ENCODE results near the gene ABHD2.

ABHD2 gene

DNA sequence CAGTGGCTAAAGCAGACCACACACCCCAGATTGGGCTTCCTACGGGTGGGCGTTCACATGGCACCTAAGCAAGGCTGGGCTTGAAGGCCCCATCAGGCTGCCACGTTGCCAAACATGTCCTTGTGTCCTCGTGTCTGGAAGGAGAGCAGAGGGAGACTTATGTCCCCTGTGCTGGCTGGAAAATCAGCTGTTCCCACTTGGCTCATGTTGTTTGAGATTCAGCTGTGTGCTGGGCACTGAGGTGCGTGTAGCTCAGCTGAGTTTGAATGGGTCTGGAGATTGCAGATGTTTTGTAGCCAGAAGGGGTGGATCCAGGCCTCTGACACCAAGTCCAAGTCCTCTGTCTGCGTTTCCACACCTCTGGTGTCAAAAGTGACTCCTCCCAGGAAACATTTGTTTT lies 98.5 kb downstream of the ABHD2 start:
- Histone ChIP-seq H3K9me3 (ENCODE audit: insufficient read depth, low read depth, low read length) (no peaks in the 10 kb centered on the region), H3K9ac (ENCODE audit: low read length) (no peak overlapping the region), H3K23ac (ENCODE audit: low read length) (no peak overlapping the region), H3K18ac (ENCODE audit: low read length) (no peak overlapping the region), H2BK12ac (ENCODE audit: low read length) (no peak overlapping the region), H3K27me3 (ENCODE audit: insufficient read depth, low read length) (no peaks in the 10 kb centered on the region), H3K4me3 (ENCODE audit: low read depth, low read length) (no peak overlapping the region), H3K4me1 (ENCODE audit: control insufficient read depth in 1 of 2, insufficient read depth in 2 of 2, low read length in 2 of 2) (no peaks in the 10 kb centered on the region), H3K4ac (ENCODE audit: low read depth, low read length) (no peak overlapping the region), H3K14ac (ENCODE audit: low read length) (no peak overlapping the region), H3K36me3 (ENCODE audit: control insufficient read depth in 1 of 2, insufficient read depth in 2 of 2, low read length in 2 of 2) (peaks cover 9 to 22% of the 10 kb centered on the region in 2 experiments), H3K4me2 (ENCODE audit: low read length) (no peak overlapping the region), H4K12ac (ENCODE audit: low read depth, low read length) (no peak overlapping the region), H2BK120ac (ENCODE audit: insufficient read depth, low read length, poor library complexity) (no peak overlapping the region), H4K8ac (ENCODE audit: low read depth, low read length) (no peak overlapping the region), H3K79me2 (ENCODE audit: control insufficient read depth, insufficient read depth, low read length, poor library complexity) (no peaks in the 10 kb centered on the region), H3K27ac (ENCODE audit: low read depth, low read length) (no peak overlapping the region), H2AK5ac (ENCODE audit: low read length) (no peak overlapping the region), H2BK5ac (ENCODE audit: low read depth, low read length, poor library complexity) (no peak overlapping the region), H2AFZ (ENCODE audit: insufficient read depth, low read length, poor library complexity) (no peak overlapping the region), H4K91ac (ENCODE audit: low read depth, low read length) (no peak overlapping the region), H3K79me1 (ENCODE audit: low read length) (no peaks in the 10 kb centered on the region)
- WGBS (ENCODE audit: extremely low coverage, insufficient coverage, insufficient read length): no CpG with 5 or more reads among the region's 6 CpGs
- no peak for DNase-seq

DNA sequence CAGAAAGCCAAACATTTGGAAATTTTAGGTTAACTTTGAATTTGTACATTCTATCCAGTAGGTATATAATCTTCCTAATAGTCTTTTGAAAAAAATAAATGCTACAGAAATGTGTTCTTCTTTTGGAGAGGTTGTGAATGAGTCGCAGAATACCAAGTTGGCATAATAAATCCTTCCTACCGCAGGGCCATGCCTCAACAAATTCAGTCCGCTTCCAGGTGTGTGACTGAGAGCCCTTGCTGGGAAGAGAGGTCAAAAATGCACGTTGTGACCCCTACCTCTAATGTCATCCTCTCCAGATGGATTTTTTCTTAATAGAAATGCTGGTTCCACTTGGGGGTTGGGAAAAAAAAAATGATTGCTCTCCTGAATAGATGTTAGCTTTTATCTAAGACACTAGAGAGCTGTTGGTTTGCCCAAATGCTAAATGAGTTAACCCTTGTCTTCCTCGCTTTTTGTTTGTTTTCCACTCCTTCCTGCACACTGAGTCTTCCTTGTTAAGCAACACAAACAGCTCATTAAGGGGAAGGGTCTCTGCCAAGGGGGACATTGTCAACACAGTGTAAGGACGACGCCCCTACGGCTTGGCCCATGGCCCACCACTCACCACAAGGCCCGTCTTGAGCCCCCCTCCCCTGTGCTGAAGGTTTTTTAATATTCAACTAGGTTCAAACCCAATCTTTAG lies 99.2 kb downstream of the ABHD2 start:
- WGBS (ENCODE audit: extremely low coverage, insufficient coverage, insufficient read length): no CpG with 5 or more reads among the region's 9 CpGs
- no peak overlapping the region for H2AFZ ChIP-seq (ENCODE audit: insufficient read depth, low read length, poor library complexity)
- no peak overlapping the region for H2AK5ac ChIP-seq (ENCODE audit: low read length)
- H3K23ac ChIP-seq (ENCODE audit: low read length): no peak overlapping the region
- no peak overlapping the region for H4K12ac ChIP-seq (ENCODE audit: low read depth, low read length)
- no peak overlapping the region for H2BK5ac ChIP-seq (ENCODE audit: low read depth, low read length, poor library complexity)
- H3K4me3 ChIP-seq (ENCODE audit: low read depth, low read length): no peak overlapping the region
- no peaks in the 10 kb centered on the region for H3K79me2 ChIP-seq (ENCODE audit: control insufficient read depth, insufficient read depth, low read length, poor library complexity)
- no peaks in the 10 kb centered on the region for H3K79me1 ChIP-seq (ENCODE audit: low read length)
- no peak for DNase-seq
- H4K8ac ChIP-seq (ENCODE audit: low read depth, low read length): no peak overlapping the region
- no peak overlapping the region for H3K27ac ChIP-seq (ENCODE audit: low read depth, low read length)
- H3K4me2 ChIP-seq (ENCODE audit: low read length): no peak overlapping the region
- no peaks in the 10 kb centered on the region for H3K4me1 ChIP-seq (ENCODE audit: control insufficient read depth in 1 of 2, insufficient read depth in 2 of 2, low read length in 2 of 2)
- no peak overlapping the region for H2BK12ac ChIP-seq (ENCODE audit: low read length)
- no peak overlapping the region for H3K4ac ChIP-seq (ENCODE audit: low read depth, low read length)
- no peak overlapping the region for H3K18ac ChIP-seq (ENCODE audit: low read length)
- H3K36me3 ChIP-seq (ENCODE audit: control insufficient read depth in 1 of 2, insufficient read depth in 2 of 2, low read length in 2 of 2): peaks cover 9 to 22% of the 10 kb centered on the region in 2 experiments
- no peak overlapping the region for H4K91ac ChIP-seq (ENCODE audit: low read depth, low read length)
- no peak overlapping the region for H3K9ac ChIP-seq (ENCODE audit: low read length)
- no peaks in the 10 kb centered on the region for H3K9me3 ChIP-seq (ENCODE audit: insufficient read depth, low read depth, low read length)
- no peak overlapping the region for H2BK120ac ChIP-seq (ENCODE audit: insufficient read depth, low read length, poor library complexity)
- no peak overlapping the region for H3K14ac ChIP-seq (ENCODE audit: low read length)
- no peaks in the 10 kb centered on the region for H3K27me3 ChIP-seq (ENCODE audit: insufficient read depth, low read length)

DNA sequence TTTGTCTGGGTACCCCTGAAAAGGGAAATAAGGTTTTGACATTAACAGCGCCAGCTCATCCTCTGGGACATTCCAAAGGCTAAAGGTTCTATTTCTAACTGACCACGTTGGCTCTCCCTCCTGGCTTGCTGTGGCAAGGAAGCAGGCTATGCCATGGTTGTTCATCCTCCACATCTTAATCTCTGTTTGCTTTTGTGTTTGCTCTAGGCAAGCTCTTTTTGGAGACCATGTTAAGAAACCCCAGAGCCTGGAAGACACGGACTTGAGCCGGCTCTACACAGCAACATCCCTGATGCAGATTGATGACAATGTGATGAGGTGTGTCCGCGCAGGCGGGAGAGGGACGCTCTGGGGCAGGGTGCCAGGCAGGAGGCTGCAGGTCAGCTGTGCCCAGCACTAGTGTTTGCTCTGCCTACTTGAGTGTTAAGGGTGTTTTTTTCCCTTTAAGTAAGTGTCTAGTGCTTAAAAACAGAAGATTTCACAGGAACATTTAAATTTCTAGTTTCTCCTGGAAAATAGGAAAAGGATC lies 99.8 kb downstream of the ABHD2 start:
- Histone ChIP-seq H3K27me3 (ENCODE audit: insufficient read depth, low read length) (no peaks in the 10 kb centered on the region), H3K9me3 (ENCODE audit: insufficient read depth, low read depth, low read length) (no peaks in the 10 kb centered on the region), H2AFZ (ENCODE audit: insufficient read depth, low read length, poor library complexity) (no peak overlapping the region), H3K27ac (ENCODE audit: low read depth, low read length) (no peak overlapping the region), H2BK5ac (ENCODE audit: low read depth, low read length, poor library complexity) (no peak overlapping the region), H3K9ac (ENCODE audit: low read length) (no peak overlapping the region), H4K8ac (ENCODE audit: low read depth, low read length) (no peak overlapping the region), H2BK120ac (ENCODE audit: insufficient read depth, low read length, poor library complexity) (no peak overlapping the region), H4K12ac (ENCODE audit: low read depth, low read length) (no peak overlapping the region), H2BK12ac (ENCODE audit: low read length) (no peak overlapping the region), H3K14ac (ENCODE audit: low read length) (no peak overlapping the region), H3K79me1 (ENCODE audit: low read length) (no peaks in the 10 kb centered on the region), H3K4me1 (ENCODE audit: control insufficient read depth in 1 of 2, insufficient read depth in 2 of 2, low read length in 2 of 2) (no peaks in the 10 kb centered on the region), H3K4me3 (ENCODE audit: low read depth, low read length) (no peak overlapping the region), H3K18ac (ENCODE audit: low read length) (no peak overlapping the region), H2AK5ac (ENCODE audit: low read length) (no peak overlapping the region), H3K4me2 (ENCODE audit: low read length) (no peak overlapping the region), H3K23ac (ENCODE audit: low read length) (no peak overlapping the region), H3K4ac (ENCODE audit: low read depth, low read length) (no peak overlapping the region), H3K36me3 (ENCODE audit: control insufficient read depth in 1 of 2, insufficient read depth in 2 of 2, low read length in 2 of 2) (peaks cover 9 to 22% of the 10 kb centered on the region in 2 experiments), H3K79me2 (ENCODE audit: control insufficient read depth, insufficient read depth, low read length, poor library complexity) (no peaks in the 10 kb centered on the region), H4K91ac (ENCODE audit: low read depth, low read length) (no peak overlapping the region)
- no peak for DNase-seq
- no CpG with 5 or more reads among the region's 8 CpGs for WGBS (ENCODE audit: extremely low coverage, insufficient coverage, insufficient read length)

- no peak overlapping the region for H3K18ac ChIP-seq (ENCODE audit: low read length)
- no peaks in the 10 kb centered on the region for H3K79me2 ChIP-seq (ENCODE audit: control insufficient read depth, insufficient read depth, low read length, poor library complexity)
- no CpG with 5 or more reads among the region's 2 CpGs for WGBS (ENCODE audit: extremely low coverage, insufficient coverage, insufficient read length)
- H4K12ac ChIP-seq (ENCODE audit: low read depth, low read length): no peak overlapping the region
- no peak overlapping the region for H3K9ac ChIP-seq (ENCODE audit: low read length)
- H3K4me1 ChIP-seq (ENCODE audit: control insufficient read depth in 1 of 2, insufficient read depth in 2 of 2, low read length in 2 of 2): peaks cover 0 to 2% of the 10 kb centered on the region in 2 experiments
- H3K4ac ChIP-seq (ENCODE audit: low read depth, low read length): no peak overlapping the region
- H2BK120ac ChIP-seq (ENCODE audit: insufficient read depth, low read length, poor library complexity): no peak overlapping the region
- no peak overlapping the region for H2BK12ac ChIP-seq (ENCODE audit: low read length)
- peaks cover 15 to 24% of the 10 kb centered on the region in 2 experiments for H3K36me3 ChIP-seq (ENCODE audit: control insufficient read depth in 1 of 2, insufficient read depth in 2 of 2, low read length in 2 of 2)
- H2AK5ac ChIP-seq (ENCODE audit: low read length): no peak overlapping the region
- H3K27ac ChIP-seq (ENCODE audit: low read depth, low read length): no peak overlapping the region
- no peak overlapping the region for H3K4me2 ChIP-seq (ENCODE audit: low read length)
- no peak overlapping the region for H3K14ac ChIP-seq (ENCODE audit: low read length)
- H3K27me3 ChIP-seq (ENCODE audit: insufficient read depth, low read length): no peaks in the 10 kb centered on the region
- H3K79me1 ChIP-seq (ENCODE audit: low read length): no peaks in the 10 kb centered on the region
- no peaks in the 10 kb centered on the region for H3K9me3 ChIP-seq (ENCODE audit: insufficient read depth, low read depth, low read length)
- no peak overlapping the region for H3K23ac ChIP-seq (ENCODE audit: low read length)
- no peak overlapping the region for H2AFZ ChIP-seq (ENCODE audit: insufficient read depth, low read length, poor library complexity)
- H4K91ac ChIP-seq (ENCODE audit: low read depth, low read length): no peak overlapping the region
- no peak overlapping the region for H2BK5ac ChIP-seq (ENCODE audit: low read depth, low read length, poor library complexity)
- DNase-seq: peak in 1 of 2 donors; percentile 16
- no peak overlapping the region for H3K4me3 ChIP-seq (ENCODE audit: low read depth, low read length)
- H4K8ac ChIP-seq (ENCODE audit: low read depth, low read length): no peak overlapping the region
These were observed 103.9 kb downstream of the ABHD2 start for GRCh38 chr15:89192136-89192535.
